ENCODE results near the gene AHDC1. TPM values are rescaled to one million over a fixed set of nuclear protein-coding genes. Genes with fewer than 3 reads are reported as not detected.

AHDC1 gene
- total and polyA plus RNA-seq, 9 of the 15 experiments (the other 6 are each of a cell fraction or from before 2014, with no cell fraction given): 0.21 to 36.4 (median 4.7) TPM

- no peak for TF ChIP-seq ILK (tag; IDR thresholded peaks at IDR 0.05; ENCODE audit: borderline replicate concordance, low read depth)
- TF ChIP-seq XRCC3 (IDR thresholded peaks at IDR 0.05): no peak
- peak; percentile 17; the same call in 1 of the 2 replicates for TF ChIP-seq EGR1 (conservative IDR thresholded peaks at IDR 0.05)
- no peak for TF ChIP-seq ARNT (IDR thresholded peaks at IDR 0.05)
- no peak for TF ChIP-seq SRSF7 (optimal IDR thresholded peaks at IDR 0.05; ENCODE audit: low read depth, low read length)
- peak; percentile 50; the same call in 1 of the 2 replicates for TF ChIP-seq MYNN (IDR thresholded peaks at IDR 0.05)
- TF ChIP-seq MYNN (CRISPR knock-in tag; IDR thresholded peaks at IDR 0.05): no peak
- TF ChIP-seq PYGO2 (tag; IDR thresholded peaks at IDR 0.05): no peak
- TF ChIP-seq IRF2 (CRISPR knock-in tag; IDR thresholded peaks at IDR 0.05): no peak
- TF ChIP-seq ZFPM2 (CRISPR knock-in tag; IDR thresholded peaks at IDR 0.05): no peak
- TF ChIP-seq TFE3 (CRISPR knock-in tag; IDR thresholded peaks at IDR 0.05): no peak
- peak; percentile 54 for TF ChIP-seq ELF4 (CRISPR knock-in tag; IDR thresholded peaks at IDR 0.05)
- TF ChIP-seq YY1 (IDR thresholded peaks at IDR 0.05; ENCODE audit: borderline replicate concordance in 1 of 3, control insufficient read depth in 1 of 3, extremely low read depth in 1 of 3, insufficient read depth in 3 of 3, insufficient read length in 1 of 3, insufficient replicate concordance in 2 of 3, low read depth in 1 of 3, low read length in 2 of 3): peak in 2 of 3 experiments; percentile 47 to 72
- no peak for TF ChIP-seq BRCA1 (IDR thresholded peaks at IDR 0.05)
- no peak for TF ChIP-seq BRCA1 (CRISPR knock-in tag; IDR thresholded peaks at IDR 0.05)
- TF ChIP-seq ZNF133 (CRISPR knock-in tag; IDR thresholded peaks at IDR 0.05): no peak
- TF ChIP-seq ZNF354B (CRISPR knock-in tag; IDR thresholded peaks at IDR 0.05): no peak
- peak; percentile 82 for TF ChIP-seq PKNOX1 (IDR thresholded peaks at IDR 0.05)
- no peak for TF ChIP-seq ZNF766 (CRISPR knock-in tag; conservative IDR thresholded peaks at IDR 0.05)
- peak; percentile 50; the same call in 1 of the 2 replicates for TF ChIP-seq SP1 (CRISPR knock-in tag; IDR thresholded peaks at IDR 0.05)
- TF ChIP-seq C11orf30 (IDR thresholded peaks at IDR 0.05; ENCODE audit: low read depth): no peak
- TF ChIP-seq, protein P1, sequence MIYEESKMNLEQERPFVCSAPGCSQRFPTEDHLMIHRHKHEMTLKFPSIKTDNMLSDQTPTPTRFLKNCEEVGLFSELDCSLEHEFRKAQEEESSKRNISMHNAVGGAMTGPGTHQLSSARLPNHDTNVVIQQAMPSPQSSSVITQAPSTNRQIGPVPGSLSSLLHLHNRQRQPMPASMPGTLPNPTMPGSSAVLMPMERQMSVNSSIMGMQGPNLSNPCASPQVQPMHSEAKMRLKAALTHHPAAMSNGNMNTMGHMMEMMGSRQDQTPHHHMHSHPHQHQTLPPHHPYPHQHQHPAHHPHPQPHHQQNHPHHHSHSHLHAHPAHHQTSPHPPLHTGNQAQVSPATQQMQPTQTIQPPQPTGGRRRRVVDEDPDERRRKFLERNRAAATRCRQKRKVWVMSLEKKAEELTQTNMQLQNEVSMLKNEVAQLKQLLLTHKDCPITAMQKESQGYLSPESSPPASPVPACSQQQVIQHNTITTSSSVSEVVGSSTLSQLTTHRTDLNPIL (CRISPR knock-in tag; IDR thresholded peaks at IDR 0.05): no peak
- TF ChIP-seq TRIM25 (IDR thresholded peaks at IDR 0.05; ENCODE audit: borderline replicate concordance): no peak
- no peak for TF ChIP-seq RFX5 (IDR thresholded peaks at IDR 0.05; ENCODE audit: low read depth, low read length)
These were observed at the start of gene AHDC1 (continued) for GRCh38 chr1:27603681-27604578.

Data from K562 (cell line).